ENCODE measurements around the gene FGF2.

DNA sequence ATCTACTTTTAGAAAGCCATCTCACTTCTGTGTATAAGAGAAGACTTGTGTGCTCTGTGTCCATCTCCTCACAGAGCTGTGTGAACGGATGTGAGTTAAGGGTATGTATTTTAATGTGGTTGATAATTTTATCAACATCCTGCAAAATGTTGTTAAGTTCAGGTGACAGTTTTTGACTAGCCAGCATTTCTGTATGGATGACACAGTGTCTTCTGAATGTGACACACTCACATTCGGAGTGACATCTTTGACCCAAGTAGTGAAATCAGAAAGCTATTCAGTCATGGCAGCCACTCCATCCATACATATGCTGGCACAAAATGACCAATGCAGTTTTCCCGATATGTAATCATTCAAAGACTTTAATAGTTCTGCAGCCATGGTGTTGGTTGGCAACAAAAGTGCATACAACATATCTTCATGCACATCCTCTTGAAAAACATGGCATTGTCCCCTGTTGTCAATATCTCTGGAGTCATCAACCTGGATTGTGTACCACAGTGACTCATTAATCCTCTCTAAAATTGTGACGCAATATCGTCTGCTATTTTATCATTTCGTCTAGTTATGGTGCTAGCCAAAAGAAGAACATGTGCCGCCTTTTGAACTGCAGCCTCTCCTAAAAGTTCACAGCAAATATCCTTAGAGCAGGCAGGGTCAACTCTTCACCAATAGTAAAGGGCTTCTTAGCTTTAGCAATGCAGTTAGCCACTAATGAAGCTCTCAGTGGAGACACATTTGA, 6.8 kb upstream of the FGF2 start:
- TF ChIP-seq CTCF (IDR thresholded peaks at IDR 0.05; ENCODE audit: low read depth, low read length, missing input control) (no peak), GABPA (IDR thresholded peaks at IDR 0.05 in 1 of 2, conservative IDR thresholded peaks at IDR 0.05 in 1 of 2) (no peak), ATF3 (IDR thresholded peaks at IDR 0.05) (peak; percentile 55), REST (IDR thresholded peaks at IDR 0.05) (no peak), TAF1 (conservative IDR thresholded peaks at IDR 0.05) (no peak), SP1 (IDR thresholded peaks at IDR 0.05) (no peak), RAD21 (IDR thresholded peaks at IDR 0.05) (peak in 1 of 2 donors; percentile 7), JUND (IDR thresholded peaks at IDR 0.05) (peak; percentile 16 to 32), EGR1 (IDR thresholded peaks at IDR 0.05; ENCODE audit: low read depth in 2 of 2) (no peak), HNF4G (IDR thresholded peaks at IDR 0.05) (no peak), FOXA1 (IDR thresholded peaks at IDR 0.05) (no peak)
- TF ChIP-seq, protein P1, sequence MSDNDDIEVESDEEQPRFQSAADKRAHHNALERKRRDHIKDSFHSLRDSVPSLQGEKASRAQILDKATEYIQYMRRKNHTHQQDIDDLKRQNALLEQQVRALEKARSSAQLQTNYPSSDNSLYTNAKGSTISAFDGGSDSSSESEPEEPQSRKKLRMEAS (IDR thresholded peaks at IDR 0.05): no peak

All from liver (tissue), 3 donors.